ENCODE results near the gene RAP1GAP. TPM values are rescaled to one million over a fixed set of nuclear protein-coding genes. Genes with fewer than 3 reads are reported as not detected.
A peak's percentile ranks its signal among the peaks of the same experiment; 100 is the strongest.

Gene RAP1GAP
- total RNA-seq (under 1 TPM; 0.44 to 0.50 TPM), polyA plus RNA-seq (not detected)

- Mint-ChIP-seq H3K36me3 (no peaks in the 10 kb centered on the region), H3K27ac (peak within 1 kb of the TSS in 1 of 8 donors; percentile 39), H3K4me1 (peaks cover 0 to 20% (median 6%) of the 10 kb centered on the region in 3 donors), H3K27me3 (peaks cover 35 to 38% of the 10 kb centered on the region in 2 donors), H3K4me3 (peak within 1 kb of the TSS; percentile 37 to 83 (median 62)), H3K9me3 (no peaks in the 10 kb centered on the region)
- ChIA-PET CTCF (no interaction called here), POLR2A (no interaction called here)
- Histone ChIP-seq H3K27ac (ENCODE audit: low read depth, low read length) (peak within 1 kb of the TSS; percentile 73), H3K27me3 (ENCODE audit: insufficient read depth, low read length, poor library complexity, severe bottlenecking) (peaks cover 27% of the 10 kb centered on the region), H3K9me3 (ENCODE audit: low read length) (no peaks in the 10 kb centered on the region), H3K4me3 (ENCODE audit: low read length) (peak within 1 kb of the TSS; percentile 51), H3K36me3 (ENCODE audit: insufficient read depth, low read length) (no peaks in the 10 kb centered on the region), H3K4me1 (ENCODE audit: insufficient read depth, low read length) (peaks cover 26% of the 10 kb centered on the region)
- DNase-seq = peak in 1 of 5 donors; percentile 21
These were observed at the start of gene RAP1GAP for GRCh38 chr1:21669258-21670058. RAP1GAP (minus strand) TSS chr1:21669357; CDS start chr1:21620032, 49,325 bp downstream.

GRCh38 chr1:21716169-21716568, 47.0 kb upstream of the RAP1GAP start:
- peak overlapping the region in 6 of 8 donors; percentile 3 to 92 (median 70) for H3K27ac Mint-ChIP-seq
- H3K36me3 Mint-ChIP-seq = peaks cover 4 to 86% (median 25%) of the 10 kb centered on the region in 3 donors
- CTCF ChIA-PET = no interaction called here

GRCh38 chr1:21707891-21708290, 38.7 kb upstream of the RAP1GAP start:
- ChIA-PET CTCF (no interaction called here), POLR2A (no interaction called here)
- no peak for DNase-seq
- Mint-ChIP-seq H3K4me1 (no peaks in the 10 kb centered on the region), H3K27me3 (no peaks in the 10 kb centered on the region), H3K9me3 (no peaks in the 10 kb centered on the region), H3K36me3 (peaks cover 4 to 76% (median 18%) of the 10 kb centered on the region in 3 donors), H3K27ac (no peak overlapping the region), H3K4me3 (no peak overlapping the region)
- no peaks in the 10 kb centered on the region for H3K4me1 ChIP-seq (ENCODE audit: insufficient read depth, low read length)
- H3K9me3 ChIP-seq (ENCODE audit: low read length) = no peaks in the 10 kb centered on the region
- peaks cover 32% of the 10 kb centered on the region for H3K36me3 ChIP-seq (ENCODE audit: insufficient read depth, low read length)
- H3K4me3 ChIP-seq (ENCODE audit: low read length) = no peak overlapping the region
- H3K27ac ChIP-seq (ENCODE audit: low read depth, low read length) = no peak overlapping the region
- no peaks in the 10 kb centered on the region for H3K27me3 ChIP-seq (ENCODE audit: insufficient read depth, low read length, poor library complexity, severe bottlenecking)

More at GRCh38 chr1:21716169-21716568, 47.0 kb upstream of the RAP1GAP start:
- no peak for DNase-seq
- Mint-ChIP-seq H3K9me3 (no peaks in the 10 kb centered on the region), H3K27me3 (no peaks in the 10 kb centered on the region), H3K4me3 (no peak overlapping the region), H3K4me1 (peaks cover 0 to 4% (median 0%) of the 10 kb centered on the region in 3 donors)
- Histone ChIP-seq H3K27me3 (ENCODE audit: insufficient read depth, low read length, poor library complexity, severe bottlenecking) (no peaks in the 10 kb centered on the region), H3K27ac (ENCODE audit: low read depth, low read length) (no peak overlapping the region), H3K9me3 (ENCODE audit: low read length) (no peaks in the 10 kb centered on the region), H3K4me3 (ENCODE audit: low read length) (no peak overlapping the region), H3K36me3 (ENCODE audit: insufficient read depth, low read length) (peaks cover 57% of the 10 kb centered on the region), H3K4me1 (ENCODE audit: insufficient read depth, low read length) (no peaks in the 10 kb centered on the region)
- POLR2A ChIA-PET = no interaction called here

- no peaks in the 10 kb centered on the region for H3K4me1 Mint-ChIP-seq
- no peaks in the 10 kb centered on the region for H3K27me3 ChIP-seq (ENCODE audit: insufficient read depth, low read length, poor library complexity, severe bottlenecking)
- POLR2A ChIA-PET = interaction anchor here (0.6 kb wide), 1 partner anchor 112 kb away, joined by 3 read pairs; no protein-coding TSS in a partner anchor
- H3K27ac ChIP-seq (ENCODE audit: low read depth, low read length) = no peak overlapping the region
- DNase-seq = no peak
- no peak overlapping the region for H3K27ac Mint-ChIP-seq
- peaks cover 38% of the 10 kb centered on the region for H3K36me3 ChIP-seq (ENCODE audit: insufficient read depth, low read length)
- H3K36me3 Mint-ChIP-seq = peaks cover 4 to 76% (median 19%) of the 10 kb centered on the region in 3 donors
- no peaks in the 10 kb centered on the region for H3K4me1 ChIP-seq (ENCODE audit: insufficient read depth, low read length)
- H3K4me3 Mint-ChIP-seq = no peak overlapping the region
- H3K4me3 ChIP-seq (ENCODE audit: low read length) = no peak overlapping the region
- H3K9me3 Mint-ChIP-seq = no peaks in the 10 kb centered on the region
- H3K27me3 Mint-ChIP-seq = no peaks in the 10 kb centered on the region
- CTCF ChIA-PET = no interaction called here
- no peaks in the 10 kb centered on the region for H3K9me3 ChIP-seq (ENCODE audit: low read length)
These were observed 38.1 kb upstream of the RAP1GAP start for GRCh38 chr1:21707086-21707840.

- DNase-seq = no peak
- Histone ChIP-seq H3K27ac (ENCODE audit: low read depth, low read length) (no peak overlapping the region), H3K4me1 (ENCODE audit: insufficient read depth, low read length) (no peaks in the 10 kb centered on the region), H3K27me3 (ENCODE audit: insufficient read depth, low read length, poor library complexity, severe bottlenecking) (no peaks in the 10 kb centered on the region), H3K4me3 (ENCODE audit: low read length) (no peak overlapping the region), H3K36me3 (ENCODE audit: insufficient read depth, low read length) (peaks cover 41% of the 10 kb centered on the region), H3K9me3 (ENCODE audit: low read length) (no peaks in the 10 kb centered on the region)
- Mint-ChIP-seq H3K27ac (peak overlapping the region in 2 of 8 donors; percentile 8 to 9), H3K4me3 (no peak overlapping the region), H3K27me3 (no peaks in the 10 kb centered on the region), H3K4me1 (no peaks in the 10 kb centered on the region), H3K36me3 (peaks cover 9 to 76% (median 24%) of the 10 kb centered on the region in 3 donors), H3K9me3 (no peaks in the 10 kb centered on the region)
- ChIA-PET POLR2A (interaction anchor here (0.6 kb wide), 1 partner anchor 113 kb away, joined by 3 read pairs; no protein-coding TSS in a partner anchor), CTCF (no interaction called here)
These were observed 37.1 kb upstream of the RAP1GAP start for GRCh38 chr1:21706151-21706835.

- CTCF ChIA-PET = no interaction called here
These were observed 36.3 kb upstream of the RAP1GAP start for GRCh38 chr1:21705303-21705980.

GRCh38 chr1:21704145-21704544, 35.0 kb upstream of the RAP1GAP start:
- no peak overlapping the region for H3K4me3 Mint-ChIP-seq
- H3K9me3 Mint-ChIP-seq = no peaks in the 10 kb centered on the region
- Histone ChIP-seq H3K9me3 (ENCODE audit: low read length) (no peaks in the 10 kb centered on the region), H3K27me3 (ENCODE audit: insufficient read depth, low read length, poor library complexity, severe bottlenecking) (no peaks in the 10 kb centered on the region), H3K4me1 (ENCODE audit: insufficient read depth, low read length) (no peaks in the 10 kb centered on the region), H3K36me3 (ENCODE audit: insufficient read depth, low read length) (peaks cover 51% of the 10 kb centered on the region), H3K27ac (ENCODE audit: low read depth, low read length) (peak overlapping the region; percentile 14), H3K4me3 (ENCODE audit: low read length) (no peak overlapping the region)
- H3K36me3 Mint-ChIP-seq = peaks cover 9 to 80% (median 26%) of the 10 kb centered on the region in 3 donors
- POLR2A ChIA-PET = no interaction called here
- no peaks in the 10 kb centered on the region for H3K27me3 Mint-ChIP-seq
- no peak overlapping the region for H3K27ac Mint-ChIP-seq
- no peak for DNase-seq
- peaks cover 0 to 4% (median 2%) of the 10 kb centered on the region in 3 donors for H3K4me1 Mint-ChIP-seq
- CTCF ChIA-PET = no interaction called here

More at GRCh38 chr1:21705303-21705980, 36.3 kb upstream of the RAP1GAP start:
- peaks cover 45% of the 10 kb centered on the region for H3K36me3 ChIP-seq (ENCODE audit: insufficient read depth, low read length)
- H3K27me3 ChIP-seq (ENCODE audit: insufficient read depth, low read length, poor library complexity, severe bottlenecking) = no peaks in the 10 kb centered on the region
- H3K4me1 ChIP-seq (ENCODE audit: insufficient read depth, low read length) = no peaks in the 10 kb centered on the region
- no peak for DNase-seq
- peaks cover 0 to under 1% (median 0%) of the 10 kb centered on the region in 3 donors for H3K4me1 Mint-ChIP-seq
- H3K9me3 Mint-ChIP-seq = no peaks in the 10 kb centered on the region
- POLR2A ChIA-PET = no interaction called here
- H3K4me3 Mint-ChIP-seq = no peak overlapping the region
- H3K27me3 Mint-ChIP-seq = no peaks in the 10 kb centered on the region
- peak overlapping the region in 1 of 8 donors; percentile 11 for H3K27ac Mint-ChIP-seq
- peak overlapping the region; percentile 7 for H3K27ac ChIP-seq (ENCODE audit: low read depth, low read length)
- peaks cover 9 to 76% (median 25%) of the 10 kb centered on the region in 3 donors for H3K36me3 Mint-ChIP-seq
- H3K9me3 ChIP-seq (ENCODE audit: low read length) = no peaks in the 10 kb centered on the region
- no peak overlapping the region for H3K4me3 ChIP-seq (ENCODE audit: low read length)

All from CD8-positive, alpha-beta memory T cell (primary cell).